Measurements from ENCODE around the gene RRP1B.
"Not testable (repeated sequence)": the region's sequence is repeated elsewhere in the genome, so short reads cannot be mapped to it uniquely, and the experiment has no call there.

RRP1B gene

DNA sequence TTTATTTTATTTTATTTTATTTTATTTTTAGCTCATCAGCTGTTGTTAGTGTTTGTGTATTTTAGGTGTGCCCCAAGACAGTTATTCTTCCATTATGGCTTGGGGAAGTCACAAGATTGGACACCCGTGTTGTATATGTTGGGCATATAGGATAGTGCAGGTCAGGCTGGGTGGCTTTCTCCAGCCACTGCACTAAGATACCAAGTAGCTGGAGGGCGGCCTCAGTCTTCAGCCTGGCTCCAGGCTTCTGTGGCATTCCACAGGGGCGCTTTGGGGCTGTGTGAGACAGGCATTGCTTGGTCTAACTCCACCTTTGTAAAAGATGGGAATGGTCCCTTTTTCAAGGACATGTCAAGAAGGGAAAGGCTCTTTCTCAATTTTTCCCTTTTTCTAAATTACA is 16.5 kb downstream of the RRP1B start:
- no peak for DNase-seq

DNA sequence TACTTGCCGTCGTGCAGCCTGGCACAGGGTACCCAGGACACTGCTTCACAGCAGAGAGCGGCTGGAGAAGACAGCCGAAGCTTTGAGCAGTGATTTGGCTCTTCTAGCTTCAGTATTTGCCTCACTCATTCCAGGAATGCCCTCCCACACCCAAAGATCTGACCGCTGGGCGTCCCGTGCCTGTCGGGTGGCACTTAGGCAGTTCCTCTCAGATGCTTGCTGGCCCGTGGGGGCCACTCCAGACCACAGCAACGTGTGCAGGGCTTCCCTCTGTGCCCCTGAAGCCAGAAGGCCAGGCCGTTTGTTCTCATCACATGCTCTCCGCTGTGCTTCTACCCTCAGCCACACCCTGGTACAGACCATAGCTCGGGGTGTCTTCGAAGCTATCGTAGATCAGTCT is 17.0 kb downstream of the RRP1B start:
- DNase-seq: no peak

DNA sequence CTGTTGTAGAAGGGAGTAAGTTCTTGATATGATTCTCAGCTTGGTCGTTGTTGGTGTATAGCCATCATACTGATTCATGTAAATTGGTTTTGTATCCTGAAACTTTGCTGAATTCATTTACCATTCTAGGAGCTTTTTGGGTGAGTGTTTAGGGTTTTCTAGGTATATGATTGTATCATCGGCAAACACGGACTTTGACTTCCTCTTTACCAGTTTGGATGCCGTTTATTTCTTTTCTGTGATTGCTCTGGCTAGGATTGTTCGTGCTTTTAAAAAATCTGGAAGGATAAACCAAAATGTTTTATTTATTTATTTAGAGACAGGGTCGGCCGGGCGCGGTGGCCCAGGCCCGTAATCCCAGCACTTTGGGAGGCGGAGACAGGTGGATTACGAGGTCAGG is 20.6 kb downstream of the RRP1B start:
- no peak for DNase-seq

DNA sequence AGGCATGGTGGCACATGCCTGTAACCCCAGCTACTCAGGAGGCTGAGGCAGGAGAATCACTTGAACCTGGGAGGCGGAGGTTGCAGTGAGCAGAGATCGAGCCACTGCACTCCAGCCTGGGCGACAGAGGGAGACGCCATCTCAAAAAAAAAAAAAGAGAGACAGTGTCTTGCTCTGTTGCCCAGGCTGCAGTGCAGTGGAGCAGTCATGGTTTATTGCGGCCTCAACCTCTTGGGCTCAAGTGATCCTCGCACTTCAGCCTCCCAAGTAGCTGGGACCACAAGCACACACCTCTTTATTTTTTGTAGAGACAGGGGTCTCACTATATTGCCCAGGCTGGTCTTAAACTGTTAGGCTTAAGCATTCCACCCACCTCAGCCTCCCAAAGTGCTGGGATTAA is 21.1 kb downstream of the RRP1B start:
- DNase-seq: not testable (repeated sequence)

DNA sequence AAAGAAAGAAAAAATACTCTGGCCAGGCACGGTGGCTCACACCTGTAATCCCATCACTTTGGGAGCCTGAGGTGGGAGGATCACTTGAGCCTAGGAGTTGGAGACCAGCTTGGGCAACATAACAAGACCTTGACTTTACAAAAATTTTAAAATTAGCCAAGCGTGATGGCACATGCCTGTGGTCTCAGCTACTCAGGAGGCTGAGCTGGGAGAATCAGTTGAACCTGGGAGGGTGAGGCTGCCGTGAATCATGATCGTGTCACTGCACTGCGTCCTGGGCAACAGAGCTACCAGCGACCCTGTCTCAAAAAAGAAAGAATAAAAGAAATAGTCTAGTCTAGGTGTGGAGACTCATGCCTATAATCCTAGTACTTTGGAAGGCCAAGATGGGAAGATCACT is 22.3 kb downstream of the RRP1B start:
- DNase-seq: no peak

DNA sequence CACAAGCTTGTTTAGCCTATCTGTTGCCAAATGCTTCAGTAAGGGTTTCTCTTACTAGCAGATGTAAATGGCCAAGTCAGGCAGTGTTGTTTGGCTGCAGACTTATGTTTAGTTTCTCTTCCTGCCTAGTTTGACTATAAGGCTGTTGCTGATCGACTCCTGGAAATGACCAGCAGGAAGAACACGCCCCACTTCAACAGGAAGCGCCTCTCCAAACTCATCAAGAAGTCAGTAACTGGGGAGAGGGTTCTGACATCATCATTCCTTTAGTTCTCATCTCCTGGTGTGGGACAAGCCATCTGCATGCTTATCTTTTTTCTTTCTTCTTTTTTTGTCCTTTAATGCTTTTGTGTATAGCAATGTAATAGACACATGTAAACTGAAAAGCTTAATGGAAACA is 25.1 kb downstream of the RRP1B start:
- peak in 1 of 2 donors; percentile 3 for DNase-seq

DNA sequence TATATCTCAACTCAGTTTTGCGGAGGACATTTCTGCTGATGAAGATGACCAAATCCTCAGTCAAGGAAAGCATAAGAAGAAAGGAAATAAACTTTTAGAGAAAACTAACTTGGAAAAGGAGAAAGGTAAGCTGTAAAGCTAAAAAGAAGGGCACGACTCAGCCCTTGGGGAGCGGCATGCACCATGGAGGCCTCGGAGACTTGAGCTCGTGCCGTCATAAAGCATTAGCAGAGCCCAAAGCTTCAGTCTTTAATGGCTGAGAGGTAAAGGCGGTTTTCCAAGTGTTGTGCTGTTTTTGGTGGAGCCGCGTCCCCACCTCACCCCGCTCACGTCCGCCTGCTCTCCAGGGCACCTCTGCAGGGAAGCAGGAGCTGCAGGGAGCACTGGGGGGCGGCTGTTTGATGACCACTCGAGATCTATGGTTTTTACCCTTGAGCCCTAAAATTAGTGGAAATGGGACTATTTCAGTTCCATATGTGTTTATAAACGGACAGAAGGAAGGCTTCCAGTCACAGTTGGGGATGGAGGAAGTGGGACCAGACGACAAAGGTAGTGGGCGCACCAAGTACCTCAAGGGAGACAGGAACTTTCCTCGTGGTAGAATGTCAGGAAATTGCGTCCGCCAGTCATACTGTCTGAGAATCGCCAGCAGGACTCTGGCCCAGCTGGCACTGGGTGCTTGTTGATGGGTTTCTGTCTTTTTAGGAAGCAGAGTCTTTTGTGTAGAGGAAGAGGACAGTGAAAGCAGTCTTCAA is 27.6 kb downstream of the RRP1B start:
- no peak for DNase-seq

DNA sequence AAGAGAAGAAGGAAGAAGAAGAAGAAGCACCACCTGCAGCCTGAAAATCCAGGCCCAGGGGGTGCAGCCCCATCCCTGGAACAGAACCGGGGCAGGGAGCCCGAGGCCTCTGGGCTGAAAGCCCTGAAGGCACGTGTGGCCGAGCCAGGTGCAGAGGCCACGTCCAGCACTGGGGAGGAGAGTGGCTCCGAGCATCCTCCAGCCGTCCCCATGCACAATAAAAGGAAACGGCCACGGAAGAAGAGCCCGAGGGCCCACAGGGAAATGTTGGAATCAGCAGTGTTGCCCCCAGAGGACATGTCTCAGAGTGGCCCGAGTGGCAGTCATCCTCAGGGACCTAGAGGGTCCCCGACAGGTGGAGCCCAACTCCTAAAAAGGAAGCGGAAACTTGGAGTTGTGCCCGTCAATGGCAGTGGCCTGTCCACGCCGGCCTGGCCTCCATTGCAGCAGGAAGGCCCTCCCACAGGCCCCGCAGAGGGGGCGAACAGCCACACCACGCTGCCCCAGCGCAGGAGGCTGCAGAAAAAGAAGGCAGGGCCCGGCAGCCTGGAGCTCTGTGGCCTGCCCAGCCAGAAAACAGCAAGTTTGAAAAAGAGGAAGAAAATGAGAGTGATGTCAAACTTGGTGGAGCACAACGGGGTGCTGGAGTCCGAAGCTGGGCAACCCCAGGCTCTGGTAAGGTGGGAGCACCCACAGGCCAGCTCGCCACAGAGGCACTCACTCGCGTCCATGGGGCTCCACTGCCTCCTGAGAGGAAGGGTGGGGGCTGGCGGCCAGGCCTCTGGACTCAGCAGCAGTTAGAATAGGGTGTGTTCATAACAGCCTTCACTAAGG is 28.4 kb downstream of the RRP1B start:
- DNase-seq: peak; percentile 23 to 37

DNA sequence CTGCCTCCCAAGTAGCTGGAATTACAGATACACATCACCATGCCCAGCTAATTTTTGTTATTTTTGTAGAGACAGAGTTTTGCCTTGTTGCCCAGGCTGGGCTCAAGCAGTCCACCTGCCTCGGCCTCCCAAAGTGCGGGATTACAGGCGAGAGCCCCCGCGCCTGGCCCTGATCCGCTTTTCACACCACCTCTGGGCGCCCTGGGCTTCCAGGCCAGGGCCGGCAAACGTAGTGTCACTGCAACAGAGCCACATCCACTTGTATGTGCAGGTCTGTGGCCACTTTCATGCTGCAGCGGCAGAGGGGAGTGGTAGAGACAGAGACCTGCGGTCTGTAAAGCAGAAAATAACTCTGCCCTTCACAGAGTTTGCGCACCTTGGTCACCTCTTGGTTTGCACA is 29.5 kb downstream of the RRP1B start:
- no peak for DNase-seq

DNA sequence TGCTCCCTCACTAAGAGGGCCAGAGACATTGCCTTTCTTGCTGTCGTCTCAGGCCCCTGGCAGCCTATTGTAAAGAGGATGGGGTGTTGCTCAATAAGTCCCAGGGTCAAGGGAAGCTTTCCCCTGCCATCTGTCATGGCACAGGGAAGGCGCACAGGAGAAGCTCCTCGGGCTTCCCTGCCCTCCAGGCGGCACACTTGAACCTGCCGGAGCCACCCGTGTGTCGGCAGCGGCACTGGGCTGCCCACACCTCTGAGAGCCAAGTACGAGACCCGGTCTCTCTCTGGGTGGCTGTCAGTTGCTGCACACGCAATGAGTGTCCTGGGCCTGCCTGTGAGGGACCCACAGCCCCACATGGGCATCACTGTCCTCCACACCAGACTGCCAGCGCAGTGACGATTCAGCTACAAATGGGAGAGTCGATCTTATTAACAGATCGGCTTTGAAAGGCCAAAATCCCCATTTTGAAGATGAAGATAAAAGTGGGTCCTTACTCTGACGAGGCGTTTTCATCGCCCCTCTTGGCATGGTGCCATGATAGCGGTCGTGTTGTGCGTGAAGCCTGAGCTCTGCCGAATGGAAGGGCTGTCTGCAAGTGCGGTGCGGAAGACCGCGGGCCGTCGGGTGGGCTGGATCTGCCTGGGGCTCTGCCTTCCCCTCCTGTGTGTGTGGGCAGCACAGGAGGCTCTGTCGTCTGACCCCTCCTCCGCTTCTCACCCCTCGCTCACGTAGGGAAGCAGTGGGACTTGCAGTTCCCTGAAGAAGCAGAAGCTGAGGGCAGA is 30.4 kb downstream of the RRP1B start:
- DNase-seq: no peak

DNA sequence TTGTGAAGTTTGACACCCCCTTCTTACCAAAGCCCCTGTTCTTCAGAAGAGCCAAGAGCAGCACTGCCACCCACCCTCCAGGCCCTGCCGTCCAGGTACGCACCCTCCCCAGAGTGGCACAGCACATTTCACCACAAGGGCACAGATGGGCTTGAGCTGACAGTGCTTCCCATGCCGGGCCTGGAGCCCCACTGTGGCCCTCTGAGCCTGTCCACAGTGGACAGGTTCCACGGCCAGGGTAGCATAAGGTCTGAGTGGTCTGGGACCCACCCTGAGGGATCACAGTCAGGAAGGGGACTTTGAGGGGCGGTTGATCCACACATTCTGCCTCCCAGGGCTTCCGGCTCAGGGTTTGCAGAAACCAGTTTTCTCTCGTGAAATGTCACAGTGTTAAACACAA is 31.0 kb downstream of the RRP1B start:
- no peak for DNase-seq

DNA sequence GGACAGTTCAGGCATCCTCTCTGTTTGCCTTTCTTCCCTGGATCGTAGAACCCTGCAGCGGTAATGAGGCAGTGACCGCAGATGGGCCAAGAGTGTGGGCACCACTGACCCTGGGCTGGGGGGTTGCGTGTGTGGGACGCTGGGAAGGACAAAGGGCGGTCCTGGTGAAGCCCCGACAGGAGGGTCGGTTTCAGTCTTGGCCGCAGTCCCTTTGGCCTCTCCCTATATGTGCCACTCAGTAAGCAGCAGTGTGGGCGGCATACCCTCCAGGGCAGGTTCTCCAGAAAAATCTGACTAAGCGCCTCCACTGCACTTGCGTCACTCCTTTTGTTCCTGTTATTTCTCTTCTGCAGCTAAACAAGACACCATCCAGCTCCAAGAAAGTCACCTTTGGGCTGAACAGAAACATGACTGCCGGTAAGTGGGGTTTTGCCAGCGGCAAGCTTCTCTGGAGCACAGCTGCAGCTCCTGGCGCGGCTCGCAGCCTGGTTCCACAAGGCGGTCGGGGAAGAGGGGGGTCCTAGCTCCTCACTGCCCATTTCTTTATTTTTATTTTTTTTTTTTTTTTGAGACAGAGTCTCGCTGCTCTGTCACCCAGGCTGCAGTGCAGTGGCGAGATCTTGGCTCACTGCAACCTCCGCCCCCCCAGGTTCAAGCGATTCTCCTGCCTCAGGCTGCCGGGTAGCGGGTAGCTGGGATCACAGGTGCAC is 31.9 kb downstream of the RRP1B start:
- peak; percentile 58 to 77 for DNase-seq

DNA sequence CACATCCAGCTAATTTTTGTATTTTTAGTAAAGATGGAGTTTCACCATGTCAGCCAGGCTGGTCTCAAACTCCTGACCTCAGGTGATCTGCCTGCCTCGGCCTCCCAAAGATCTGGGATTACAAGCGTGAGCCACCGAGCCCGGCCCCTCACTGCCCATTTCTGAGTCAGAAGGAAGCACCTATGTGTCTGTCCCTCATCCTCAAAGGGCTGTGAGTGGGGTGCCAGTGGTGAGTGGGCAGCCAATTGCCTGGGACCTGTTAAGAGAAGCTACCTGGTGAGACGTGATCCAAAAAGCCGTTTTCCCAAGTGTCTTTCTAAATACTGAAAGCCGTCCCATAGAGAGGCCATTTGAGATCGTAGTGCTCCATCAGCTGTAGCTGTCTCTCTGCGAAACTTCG is 32.4 kb downstream of the RRP1B start:
- no peak for DNase-seq

DNA sequence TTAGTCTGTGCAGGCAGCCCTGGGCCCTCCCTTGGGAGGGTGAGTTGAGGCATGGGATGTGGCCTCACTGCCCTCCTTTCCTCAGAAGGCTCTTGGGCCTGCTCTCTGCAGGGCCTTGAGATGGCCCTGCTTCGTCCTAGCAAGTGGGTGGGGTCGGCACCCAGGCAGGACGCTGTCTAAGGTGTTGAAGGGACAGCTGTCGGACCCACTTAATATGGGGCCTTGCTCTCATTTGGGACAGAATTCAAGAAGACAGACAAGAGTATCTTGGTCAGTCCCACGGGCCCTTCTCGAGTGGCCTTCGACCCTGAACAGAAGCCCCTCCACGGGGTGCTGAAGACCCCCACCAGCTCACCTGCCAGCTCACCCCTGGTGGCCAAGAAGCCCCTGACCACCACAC is 33.6 kb downstream of the RRP1B start:
- DNase-seq: no peak

DNA sequence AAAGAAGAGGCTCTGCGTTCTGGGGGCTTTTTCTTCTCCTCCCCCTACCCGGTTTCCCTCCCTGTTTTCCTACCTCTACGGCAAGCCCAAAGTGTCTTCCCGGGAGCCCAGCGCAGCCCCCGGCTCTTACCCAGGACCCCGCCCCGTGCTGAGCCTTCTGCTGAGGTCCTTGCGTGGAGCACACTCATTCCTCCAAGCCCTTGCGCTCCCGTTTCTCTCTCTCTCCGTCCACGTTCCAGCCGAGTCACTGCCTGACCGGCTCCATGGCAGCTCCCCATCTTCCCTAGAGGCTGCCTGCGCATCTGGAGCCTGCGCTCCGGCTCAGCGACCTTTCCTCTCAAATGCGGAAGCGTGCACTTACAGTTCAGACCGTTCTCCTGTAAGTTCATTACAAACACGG is 34.6 kb downstream of the RRP1B start:
- no peak for DNase-seq

DNA sequence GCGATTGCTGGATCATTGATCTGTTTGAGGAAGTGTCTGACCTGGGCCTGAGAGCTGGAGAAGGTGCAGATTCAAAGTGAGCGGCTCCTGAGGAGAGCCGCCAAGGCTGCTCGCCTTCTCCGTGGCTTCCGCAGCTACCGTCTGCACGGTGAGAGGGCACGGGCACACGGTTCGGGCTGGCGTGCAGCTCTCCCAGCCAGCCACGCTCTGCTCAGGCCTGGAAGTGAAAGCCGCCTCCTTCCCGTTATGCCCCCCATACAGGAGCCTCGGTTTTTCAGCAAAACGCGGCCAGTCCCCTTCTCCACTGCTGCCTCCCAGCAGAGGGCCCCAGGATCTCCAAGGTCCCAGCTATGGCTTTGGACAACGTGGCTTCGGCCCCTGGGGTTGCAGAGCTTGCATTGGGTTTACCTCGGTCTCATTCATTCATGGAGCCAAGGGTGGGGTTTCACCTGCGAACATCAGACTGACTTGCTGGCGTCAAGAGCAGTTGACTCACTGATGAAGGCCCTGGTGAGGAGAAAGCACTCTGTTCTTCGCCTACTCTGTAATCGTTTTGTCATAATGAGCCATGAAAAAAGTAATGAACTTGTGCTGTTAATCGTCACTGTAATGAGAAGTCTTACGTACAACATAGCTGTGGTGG is 35.2 kb downstream of the RRP1B start:
- DNase-seq: no peak

DNA sequence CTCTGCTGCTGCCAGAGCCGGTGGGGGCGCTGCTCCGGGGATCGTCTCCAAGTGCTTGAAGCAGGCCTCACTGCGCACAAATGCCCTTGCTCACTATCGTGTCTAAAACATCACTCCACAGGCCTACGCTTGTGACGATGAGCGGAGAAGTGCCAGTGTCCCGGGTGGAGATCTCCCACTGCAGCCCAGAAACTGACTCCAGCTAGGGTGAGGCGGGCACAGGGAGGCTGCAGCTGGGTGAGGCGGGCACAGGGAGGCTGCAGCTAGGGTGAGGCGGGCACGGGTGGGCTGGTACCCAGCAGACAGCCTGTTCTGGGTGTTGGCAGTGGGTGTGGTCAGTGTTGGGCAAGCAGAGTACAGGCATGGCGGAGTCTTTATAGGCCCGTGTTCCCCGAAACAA is 36.9 kb downstream of the RRP1B start:
- DNase-seq: no peak

DNA sequence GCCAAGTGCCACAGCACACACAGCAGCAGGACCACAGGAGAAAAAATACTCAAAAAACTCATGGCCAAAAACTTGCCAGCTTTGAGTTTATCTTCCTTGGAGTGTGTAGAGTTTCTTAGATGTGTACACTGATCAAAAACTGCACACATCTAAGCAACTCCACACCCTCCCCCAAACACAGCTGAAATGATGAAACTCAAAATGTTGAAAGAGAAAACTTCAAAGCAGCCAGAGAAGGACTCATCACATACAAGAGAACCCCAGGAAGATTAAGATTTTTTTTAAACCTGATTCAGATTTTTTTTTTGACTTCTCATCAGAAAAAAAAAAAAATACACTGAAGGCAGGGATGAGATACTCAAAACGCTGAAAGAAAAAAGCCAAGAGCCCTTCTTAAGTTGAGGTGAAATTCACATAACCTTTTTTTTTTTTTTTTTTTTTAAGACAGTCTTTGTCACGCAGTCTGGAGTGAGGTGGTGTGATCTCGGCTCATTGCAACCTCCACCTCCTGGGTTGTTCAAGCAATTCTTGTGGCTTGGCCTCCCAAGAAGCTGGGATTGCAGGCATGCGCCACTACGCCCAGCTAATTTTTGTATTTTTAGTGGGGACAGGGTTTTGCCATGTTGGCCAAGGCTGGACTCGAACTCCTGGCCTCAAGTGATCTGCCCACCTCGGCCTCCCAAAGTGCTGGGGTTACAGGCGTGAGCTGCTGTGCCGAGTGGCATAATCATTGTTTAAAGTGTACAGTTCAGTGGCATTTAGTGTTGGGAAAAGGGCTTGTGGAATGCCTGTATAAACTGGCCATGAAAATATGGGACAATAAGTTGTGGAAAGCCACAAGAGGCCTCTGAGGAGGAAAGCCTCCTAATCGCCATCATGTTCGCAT is 38.6 kb downstream of the RRP1B start:
- no peak for DNase-seq

DNA sequence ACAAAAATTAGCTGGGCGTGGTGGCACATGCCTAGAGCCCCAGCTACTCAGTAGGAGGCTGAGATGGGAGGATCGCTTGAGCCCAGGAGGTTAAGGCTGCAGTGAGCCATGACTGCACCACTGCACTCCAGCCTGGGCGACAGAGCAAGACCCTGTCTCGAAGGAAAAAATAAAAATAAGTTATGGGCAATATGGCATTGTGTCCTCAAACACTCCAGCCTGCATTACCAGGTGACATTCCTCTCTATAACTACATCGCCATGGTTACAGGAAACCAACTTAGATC is 40.1 kb downstream of the RRP1B start:
- not testable (repeated sequence) for DNase-seq

DNA sequence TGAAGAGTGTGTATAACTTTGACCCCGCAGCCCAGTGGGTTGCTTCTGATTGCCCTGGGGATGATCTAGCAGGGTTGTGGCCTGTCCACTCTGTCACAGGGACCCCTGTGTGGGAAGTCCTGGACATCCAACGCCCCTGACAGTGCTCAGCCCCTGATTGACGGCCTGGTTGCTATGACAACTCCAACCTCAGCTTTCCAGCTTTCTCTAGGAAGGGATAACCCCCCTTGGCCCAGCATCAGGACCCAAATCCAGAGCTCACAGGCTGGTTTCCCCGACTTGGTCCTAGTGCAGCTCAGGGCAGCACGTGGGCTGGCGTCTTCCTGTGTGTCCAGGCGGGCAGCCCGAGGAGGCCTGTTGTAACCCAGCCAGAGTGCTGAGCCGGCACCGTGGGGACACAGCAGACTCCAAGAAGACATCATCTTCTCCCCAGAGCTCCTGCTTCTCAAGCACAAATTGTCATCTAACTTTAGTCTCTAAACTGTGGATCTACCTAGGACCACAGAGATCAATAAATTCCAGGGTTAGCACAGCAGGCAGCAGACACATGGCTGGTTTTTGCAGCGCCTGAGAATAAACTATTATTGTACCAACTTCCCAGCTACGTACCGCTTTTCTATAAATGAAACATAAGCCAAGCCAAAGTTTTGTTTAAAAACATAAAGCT is 40.7 kb downstream of the RRP1B start:
- no peak for DNase-seq
